HCT116 (cell line): ENCODE results near the gene MROH7. TPM values are rescaled to one million over a fixed set of nuclear protein-coding genes. Genes with fewer than 3 reads are reported as not detected.

Experiments
- ATAC-seq: fragments of 200-7000 bp; cut with Tn5 transposase; 2 replicates; pipeline ENCODE4 v1.9.1; 2020; ENCODE audit warnings: mild to moderate bottlenecking, moderate library complexity
- BruUV-seq: library from RNA; stranded (reverse); fragments of 400-500 nt; replicated peaks from 2 replicates; lab custom pipeline; 2021; lab: Mats Ljungman, UMichigan
- CTCF ChIA-PET: fragments of 300-600 bp; sonication (Branson Sonifier 250); formaldehyde crosslinking; loops from one replicate; lab custom pipeline; 2021; ENCODE audit warnings: antibody characterized with exemption; lab: Charles Lee
- POLR2A ChIA-PET: fragments of 300-600, 350-600 bp; sonication (Branson Sonifier 250); formaldehyde crosslinking; loops from one replicate; lab custom pipeline; 2021; ENCODE audit warnings: antibody characterized with exemption; lab: Charles Lee
- RAD21 ChIA-PET, 2 experiments: fragments of 300-600 bp; sonication (Branson Sonifier 250); formaldehyde crosslinking; loops; one replicate each; lab custom pipeline; 2023; ENCODE audit warnings: low total read pairs in 2 of 2; ENCODE audit not compliant: uncharacterized antibody in 2 of 2, unreplicated experiment in 2 of 2, low non-redundant PET in 1 of 2; lab: Charles Lee
- DNase-seq: peaks from one replicate; pipeline ENCODE4 v3.0.0-alpha.2; 2010; ENCODE audit warnings: low read depth, low spot score
- H2AFZ ChIP-seq: fragments of 200-600 bp; shearing (Covaris generic), sonication (generic); 2 replicates; pipeline ENCODE4 v1.6.1; 2017; ENCODE audit warnings: low read depth, mixed run types, mixed read lengths, antibody characterized with exemption, low read length; ENCODE audit not compliant: poor library complexity, severe bottlenecking
- H3K27ac ChIP-seq: 2 replicates; pipeline ENCODE4 v1.5.1; 2012; ENCODE audit warnings: low read depth, low read length
- H3K27me3 ChIP-seq: fragments of 200-600 bp; sonication (generic); 2 replicates; pipeline ENCODE4 v1.6.1; 2016; ENCODE audit warnings: mixed run types, low read length, mixed read lengths; ENCODE audit not compliant: insufficient read depth
- H3K36me3 ChIP-seq, 2 experiments: fragments of 200-500 bp in 1 of 2; fragments of 200-600 bp in 1 of 2; sonication (Bioruptor generic) in 1 of 2; sonication (generic) in 1 of 2; 2 replicates each; pipeline versions ENCODE4 v1.5.1 to v1.6.1; 2014 to 2016; ENCODE audit warnings: low read length in 2 of 2, inconsistent platforms in 1 of 2, mixed read lengths in 1 of 2, mixed run types in 1 of 2; ENCODE audit not compliant: insufficient read depth in 2 of 2, control insufficient read depth in 1 of 2
- H3K4me1 ChIP-seq, 2 experiments: fragments of 200-600 bp in 1 of 2; sonication (generic) in 1 of 2; 2 replicates each; pipeline versions ENCODE4 v1.5.1 to v1.6.1; 2012 to 2017; ENCODE audit warnings: low read length in 2 of 2, inconsistent platforms in 1 of 2, mild to moderate bottlenecking in 1 of 2, mixed read lengths in 1 of 2, mixed run types in 1 of 2, moderate library complexity in 1 of 2; ENCODE audit not compliant: insufficient read depth in 2 of 2, control insufficient read depth in 1 of 2
- H3K4me2 ChIP-seq: fragments of 200-600 bp; sonication (generic); 2 replicates; pipeline ENCODE4 v1.6.1; 2017; ENCODE audit warnings: mixed run types, low read length, mixed read lengths
- H3K4me3 ChIP-seq, 2 experiments: fragments of 200-600 bp in 1 of 2; sonication (generic) in 1 of 2; replicated peaks in 1 of 2; 2 replicates each; pipeline ENCODE4 v1.5.1; 2011 to 2016; ENCODE audit warnings: low read length in 2 of 2, control low read depth in 1 of 2, low read depth in 1 of 2, mild to moderate bottlenecking in 1 of 2, mixed read lengths in 1 of 2, mixed run types in 1 of 2
- H3K79me2 ChIP-seq: fragments of 200-600 bp; sonication (generic); 2 replicates; pipeline ENCODE4 v1.6.1; 2017; ENCODE audit warnings: mild to moderate bottlenecking, mixed run types, low read length, moderate library complexity, mixed read lengths; ENCODE audit not compliant: insufficient read depth
- H3K9ac ChIP-seq: fragments of 200-600 bp; sonication (generic); 2 replicates; pipeline ENCODE4 v1.6.1; 2016; ENCODE audit warnings: low read length, mixed read lengths
- H3K9me2 ChIP-seq: fragments of 200-600 bp; sonication (generic), shearing (Covaris generic); 2 replicates; pipeline ENCODE4 v1.6.1; 2017; ENCODE audit warnings: mixed run types, mild to moderate bottlenecking, moderate library complexity; ENCODE audit not compliant: insufficient read depth
- H3K9me3 ChIP-seq, 2 experiments: fragments of 200-500 bp in 1 of 2; fragments of 200-600 bp in 1 of 2; sonication (Bioruptor generic) in 1 of 2; sonication (generic) in 1 of 2; 2 replicates each; pipeline ENCODE4 v1.6.1; 2014 to 2017; ENCODE audit warnings: low read length in 2 of 2, mixed read lengths in 2 of 2, inconsistent platforms in 1 of 2, low read depth in 1 of 2, mild to moderate bottlenecking in 1 of 2, mixed run types in 1 of 2, moderate library complexity in 1 of 2; ENCODE audit not compliant: control insufficient read depth in 1 of 2, insufficient read depth in 1 of 2
- H4K20me1 ChIP-seq: fragments of 200-600 bp; sonication (generic), shearing (Covaris generic); 2 replicates; pipeline ENCODE4 v1.6.1; 2017; ENCODE audit warnings: mixed run types, mild to moderate bottlenecking, moderate library complexity; ENCODE audit not compliant: insufficient read depth
- CBX3 ChIP-seq: IDR thresholded peaks from 2 replicates; pipeline ENCODE4 v1.6.1; 2012; ENCODE audit warnings: low read depth
- FOSL1 ChIP-seq: IDR thresholded peaks from 2 replicates; pipeline ENCODE4 v1.6.1; 2012; ENCODE audit warnings: low read depth
- RAD21 ChIP-seq: IDR thresholded peaks from 2 replicates; pipeline ENCODE4 v1.6.1; 2012; ENCODE audit warnings: low read depth, mild to moderate bottlenecking
- SP1 ChIP-seq: IDR thresholded peaks from 2 replicates; pipeline ENCODE4 v1.6.1; 2012; ENCODE audit warnings: low read depth
- TCF7L2 ChIP-seq: IDR thresholded peaks from 2 replicates; pipeline ENCODE4 v1.7.0; 2011; ENCODE audit warnings: borderline replicate concordance, inconsistent platforms; ENCODE audit not compliant: insufficient read depth, insufficient read length; ENCODE audit errors: extremely low read depth
- ZNF274 ChIP-seq: fragments of 200-500 bp; sonication (Bioruptor generic); IDR thresholded peaks from 2 replicates; pipeline ENCODE4 v1.6.1; 2014; ENCODE audit warnings: mild to moderate bottlenecking, low read depth, low read length, inconsistent platforms
- intact Hi-C: fragments of 100-400 bp; cut with micrococcal nuclease; formaldehyde crosslinking; loops from 2 replicates; pipeline ENCODE4 v1.10.0; 2022
- total RNA-seq: library from RNA; stranded (reverse); gene quantifications from one replicate; pipeline ENCODE4 v1.2.1, GENCODE V29; 2021; ENCODE audit not compliant: unreplicated experiment
- TF ChIP-seq, protein P1 (sequence below): IDR thresholded peaks from 2 replicates; pipeline ENCODE4 v1.6.1; 2012
- TF ChIP-seq, protein P2 (sequence below): IDR thresholded peaks from 2 replicates; pipeline ENCODE4 v1.6.1; 2012
- TF ChIP-seq, protein P3 (sequence below): IDR thresholded peaks from 2 replicates; pipeline ENCODE4 v1.6.1; 2011; ENCODE audit warnings: mild to moderate bottlenecking, low read length, moderate library complexity; ENCODE audit not compliant: insufficient replicate concordance; ENCODE audit errors: extremely low read depth

The MROH7 gene
- total RNA-seq, 1 experiment from 2014 or later: 1.1 TPM

DNA sequence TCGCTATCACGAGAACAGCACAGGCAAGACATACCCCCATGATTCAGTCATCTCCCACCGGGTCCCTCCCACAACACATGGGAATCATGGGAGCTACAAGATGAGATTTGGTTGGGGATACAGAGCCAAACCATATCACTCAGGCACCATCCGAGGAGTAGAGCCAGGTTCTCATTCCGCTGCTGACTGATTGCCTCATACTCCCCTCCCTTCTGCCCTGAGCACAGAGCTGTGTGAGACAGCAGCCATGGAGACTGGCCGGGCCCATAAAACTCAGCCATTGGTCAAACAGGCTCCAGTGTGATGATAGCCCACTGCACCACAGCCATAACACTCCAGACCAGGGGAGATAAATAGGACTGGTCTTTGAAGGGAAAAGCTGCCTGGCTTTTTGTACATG lies 96.7 kb downstream of the MROH7 start:
- Histone ChIP-seq H3K36me3 (peaks cover 27 to 45% of the 10 kb centered on the region in 2 experiments; a peak in 3 of 4 replicates), H3K9me3 (no peaks in the 10 kb centered on the region), H3K9me2 (no peaks in the 10 kb centered on the region), H3K4me1 (no peaks in the 10 kb centered on the region), H3K4me3 (no peak overlapping the region), H3K27ac (no peak overlapping the region), H3K9ac (no peak overlapping the region), H3K79me2 (no peaks in the 10 kb centered on the region; the same call in 1 of the 2 replicates), H3K4me2 (no peak overlapping the region), H2AFZ (no peak overlapping the region), H4K20me1 (no peaks in the 10 kb centered on the region), H3K27me3 (no peaks in the 10 kb centered on the region)
- DNase-seq (no peak), ATAC-seq (no peak)
- CTCF ChIA-PET: no interaction called here
- TF ChIP-seq CBX3 (no peak), TCF7L2 (no peak), FOSL1 (no peak), RAD21 (no peak), SP1 (no peak), ZNF274 (no peak)
- TF ChIP-seq, protein P1, sequence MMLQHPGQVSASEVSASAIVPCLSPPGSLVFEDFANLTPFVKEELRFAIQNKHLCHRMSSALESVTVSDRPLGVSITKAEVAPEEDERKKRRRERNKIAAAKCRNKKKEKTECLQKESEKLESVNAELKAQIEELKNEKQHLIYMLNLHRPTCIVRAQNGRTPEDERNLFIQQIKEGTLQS: no peak
- TF ChIP-seq, protein P2, sequence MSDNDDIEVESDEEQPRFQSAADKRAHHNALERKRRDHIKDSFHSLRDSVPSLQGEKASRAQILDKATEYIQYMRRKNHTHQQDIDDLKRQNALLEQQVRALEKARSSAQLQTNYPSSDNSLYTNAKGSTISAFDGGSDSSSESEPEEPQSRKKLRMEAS: no peak
- TF ChIP-seq, protein P3, sequence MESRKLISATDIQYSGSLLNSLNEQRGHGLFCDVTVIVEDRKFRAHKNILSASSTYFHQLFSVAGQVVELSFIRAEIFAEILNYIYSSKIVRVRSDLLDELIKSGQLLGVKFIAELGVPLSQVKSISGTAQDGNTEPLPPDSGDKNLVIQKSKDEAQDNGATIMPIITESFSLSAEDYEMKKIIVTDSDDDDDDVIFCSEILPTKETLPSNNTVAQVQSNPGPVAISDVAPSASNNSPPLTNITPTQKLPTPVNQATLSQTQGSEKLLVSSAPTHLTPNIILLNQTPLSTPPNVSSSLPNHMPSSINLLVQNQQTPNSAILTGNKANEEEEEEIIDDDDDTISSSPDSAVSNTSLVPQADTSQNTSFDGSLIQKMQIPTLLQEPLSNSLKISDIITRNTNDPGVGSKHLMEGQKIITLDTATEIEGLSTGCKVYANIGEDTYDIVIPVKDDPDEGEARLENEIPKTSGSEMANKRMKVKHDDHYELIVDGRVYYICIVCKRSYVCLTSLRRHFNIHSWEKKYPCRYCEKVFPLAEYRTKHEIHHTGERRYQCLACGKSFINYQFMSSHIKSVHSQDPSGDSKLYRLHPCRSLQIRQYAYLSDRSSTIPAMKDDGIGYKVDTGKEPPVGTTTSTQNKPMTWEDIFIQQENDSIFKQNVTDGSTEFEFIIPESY: no peak
- intact Hi-C loops: no loop called here
- BruUV-seq: no TSS peak
- RAD21 ChIA-PET: no interaction called here
- POLR2A ChIA-PET: no interaction called here
